LNCaP clone FGC (cell line): ENCODE measurements around the gene DRAM2.

ENCODE experiments used
- DNase-seq: peaks from one replicate; pipeline ENCODE4 v3.0.0-alpha.2; 2011; ENCODE audit warnings: low read depth
- H3K4me3 ChIP-seq: 2 replicates; pipeline ENCODE4 v1.5.1; 2011; ENCODE audit warnings: mild to moderate bottlenecking, low read depth, low read length, control low read depth
- CTCF ChIP-seq: IDR thresholded peaks from 2 replicates; pipeline ENCODE4 v1.5.1; 2012; ENCODE audit warnings: mild to moderate bottlenecking; ENCODE audit not compliant: control insufficient read depth, insufficient read depth; ENCODE audit errors: extremely low read depth

DRAM2 gene

GRCh38 chr1:111175349-111175748 is 35.5 kb upstream of the DRAM2 start:
- no peak for DNase-seq
- no peak overlapping the region for H3K4me3 ChIP-seq
- TF ChIP-seq CTCF, result no peak

- TF ChIP-seq CTCF, result no peak
- DNase-seq, result no peak
- no peak overlapping the region for H3K4me3 ChIP-seq
Observed at GRCh38 chr1:111174070-111174469, 34.2 kb upstream of the DRAM2 start.

GRCh38 chr1:111172463-111172862 is 32.6 kb upstream of the DRAM2 start:
- no peak overlapping the region for H3K4me3 ChIP-seq
- DNase-seq, result no peak
- no peak for TF ChIP-seq CTCF

- DNase-seq, result no peak
- no peak for TF ChIP-seq CTCF
- H3K4me3 ChIP-seq, result no peak overlapping the region
Observed at GRCh38 chr1:111164151-111164550, 24.3 kb upstream of the DRAM2 start.

- no peak for DNase-seq
- no peak overlapping the region for H3K4me3 ChIP-seq
- TF ChIP-seq CTCF, result no peak
Observed at GRCh38 chr1:111163363-111163762, 23.5 kb upstream of the DRAM2 start.

- DNase-seq, result no peak
- no peak for TF ChIP-seq CTCF
- H3K4me3 ChIP-seq, result no peak overlapping the region
Observed at GRCh38 chr1:111162488-111162880, 22.6 kb upstream of the DRAM2 start.

GRCh38 chr1:111161843-111162487 is 22.1 kb upstream of the DRAM2 start:
- no peak for DNase-seq
- no peak for TF ChIP-seq CTCF
- H3K4me3 ChIP-seq, result no peak overlapping the region
